NK-92 (cell line): ENCODE measurements around the gene HIP1.
"Not testable (repeated sequence)": the region's sequence is repeated elsewhere in the genome, so short reads cannot be mapped to it uniquely, and the experiment has no call there.

Experiments
- DNase-seq: peaks from one replicate; lab custom pipeline; 2025; ENCODE audit not compliant: unreplicated experiment; lab: John Stamatoyannopoulos, UW

HIP1 gene

GRCh38 chr7:75687246-75688088 lies 51.3 kb downstream of the HIP1 start:
- DNase-seq: no peak

- DNase-seq: no peak
These were observed 52.2 kb downstream of the HIP1 start for GRCh38 chr7:75686551-75686950.

GRCh38 chr7:75682052-75682451 lies 56.7 kb downstream of the HIP1 start:
- DNase-seq: not testable (repeated sequence)

- no peak for DNase-seq
These were observed 59.7 kb downstream of the HIP1 start for GRCh38 chr7:75679060-75679459.

GRCh38 chr7:75669579-75669978 lies 69.2 kb downstream of the HIP1 start:
- DNase-seq: no peak

- DNase-seq: no peak
These were observed 70.8 kb downstream of the HIP1 start for GRCh38 chr7:75667938-75668337.

GRCh38 chr7:75663302-75663907 lies 75.3 kb downstream of the HIP1 start:
- no peak for DNase-seq

GRCh38 chr7:75662579-75663301 lies 76.0 kb downstream of the HIP1 start:
- DNase-seq: no peak

GRCh38 chr7:75660566-75661215 lies 78.0 kb downstream of the HIP1 start:
- no peak for DNase-seq

- DNase-seq: no peak
These were observed 79.9 kb downstream of the HIP1 start for GRCh38 chr7:75658802-75659201.

GRCh38 chr7:75658369-75658768 lies 80.4 kb downstream of the HIP1 start:
- DNase-seq: no peak

- DNase-seq: no peak
These were observed 80.9 kb downstream of the HIP1 start for GRCh38 chr7:75657866-75658265.

GRCh38 chr7:75656740-75657139 lies 82.0 kb downstream of the HIP1 start:
- DNase-seq: no peak

- DNase-seq: no peak
These were observed 83.2 kb downstream of the HIP1 start for GRCh38 chr7:75655536-75655935.

GRCh38 chr7:75654855-75655254 lies 83.9 kb downstream of the HIP1 start:
- DNase-seq: no peak

- DNase-seq: no peak
These were observed 85.1 kb downstream of the HIP1 start for GRCh38 chr7:75653651-75654050.

GRCh38 chr7:75652788-75653187 lies 86.0 kb downstream of the HIP1 start:
- no peak for DNase-seq

GRCh38 chr7:75650681-75651080 lies 88.1 kb downstream of the HIP1 start:
- no peak for DNase-seq

- no peak for DNase-seq
These were observed 88.7 kb downstream of the HIP1 start for GRCh38 chr7:75650062-75650461.

- DNase-seq: no peak
These were observed 89.3 kb downstream of the HIP1 start for GRCh38 chr7:75649462-75649861.

- DNase-seq: no peak
These were observed 90.9 kb downstream of the HIP1 start for GRCh38 chr7:75647709-75648438.
